Germinal center (tissue), 1 donor: ENCODE measurements around the gene OR9A4.

ENCODE experiments used
- DNase-seq: peaks from one replicate; pipeline ENCODE4 v3.0.0; 2012; ENCODE audit warnings: mixed read lengths, low spot score

Gene OR9A4

DNA sequence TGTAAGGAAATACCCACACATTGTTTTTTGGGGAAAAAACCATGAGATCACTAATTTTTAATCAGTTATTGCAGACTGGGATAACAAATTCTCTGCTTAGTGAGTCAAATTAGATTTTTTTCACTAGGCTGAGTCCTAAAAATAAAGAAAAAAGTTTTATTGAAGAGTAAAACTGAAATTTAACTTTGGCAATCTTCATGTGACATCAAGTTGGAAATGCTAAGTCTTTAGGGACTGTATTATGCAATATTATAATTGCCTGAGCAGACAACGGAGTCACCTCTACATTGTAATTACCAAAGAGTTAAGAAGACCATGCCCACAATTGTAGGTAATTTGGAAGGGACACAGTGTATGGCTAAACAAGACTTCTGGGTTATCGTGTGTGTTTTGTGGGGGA, 32.8 kb downstream of the OR9A4 start:
- no peak for DNase-seq

DNA sequence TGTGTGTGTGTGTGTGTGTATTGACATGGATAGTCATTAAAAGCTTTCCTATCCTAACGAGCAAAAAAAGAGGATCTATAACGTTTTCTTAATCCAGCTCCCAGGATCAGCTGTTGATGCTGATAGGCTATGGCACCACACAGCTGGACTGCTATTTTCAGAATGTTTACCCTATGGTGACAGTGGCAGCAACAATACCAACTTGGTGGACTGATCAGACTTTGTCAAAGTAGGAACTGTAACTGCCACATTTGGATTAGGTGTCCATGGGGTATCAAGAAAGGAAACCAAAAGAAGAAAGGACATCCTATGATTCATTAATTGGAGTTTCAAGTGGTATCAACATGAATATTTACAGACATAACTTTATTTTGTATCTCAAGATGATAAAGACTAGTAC, 33.3 kb downstream of the OR9A4 start:
- DNase-seq = no peak

DNA sequence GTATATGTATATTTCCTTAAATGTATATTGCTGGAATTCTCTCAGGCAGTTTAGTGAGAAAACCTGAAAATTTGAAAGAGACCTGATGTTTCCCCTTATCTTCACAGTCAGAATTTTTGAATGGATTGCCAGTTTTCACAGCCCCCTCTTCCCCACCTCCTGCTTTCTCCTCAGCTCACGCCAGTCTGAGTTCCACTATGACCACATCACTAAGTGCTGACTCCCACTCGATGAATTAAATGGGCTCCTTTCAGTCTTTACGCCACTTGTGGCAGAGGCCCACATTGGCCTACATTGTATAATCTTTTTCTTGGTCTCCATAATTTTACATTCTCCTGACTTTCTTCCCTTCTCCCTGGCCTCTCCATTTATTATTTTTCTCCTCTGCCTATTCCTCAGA, 33.7 kb downstream of the OR9A4 start:
- DNase-seq = no peak

DNA sequence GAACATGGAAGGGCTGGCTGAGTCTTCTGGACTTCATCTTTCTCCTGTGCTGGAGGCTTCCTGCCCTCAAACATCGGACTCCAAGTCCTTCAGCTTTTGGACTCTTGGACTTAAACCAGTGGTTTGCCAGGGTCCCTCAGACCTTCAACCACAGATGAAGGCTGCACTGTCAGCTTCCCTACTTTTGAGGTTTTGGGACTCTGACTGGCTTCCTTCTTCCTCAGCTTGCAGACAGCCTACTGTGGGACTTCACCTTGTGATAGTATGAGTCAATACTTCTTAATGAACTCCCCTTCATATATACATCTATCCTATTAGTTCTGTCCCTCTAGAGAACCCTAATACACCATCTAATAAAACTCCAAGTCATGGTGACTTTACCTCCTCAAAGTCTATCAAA, 34.6 kb downstream of the OR9A4 start:
- no peak for DNase-seq

DNA sequence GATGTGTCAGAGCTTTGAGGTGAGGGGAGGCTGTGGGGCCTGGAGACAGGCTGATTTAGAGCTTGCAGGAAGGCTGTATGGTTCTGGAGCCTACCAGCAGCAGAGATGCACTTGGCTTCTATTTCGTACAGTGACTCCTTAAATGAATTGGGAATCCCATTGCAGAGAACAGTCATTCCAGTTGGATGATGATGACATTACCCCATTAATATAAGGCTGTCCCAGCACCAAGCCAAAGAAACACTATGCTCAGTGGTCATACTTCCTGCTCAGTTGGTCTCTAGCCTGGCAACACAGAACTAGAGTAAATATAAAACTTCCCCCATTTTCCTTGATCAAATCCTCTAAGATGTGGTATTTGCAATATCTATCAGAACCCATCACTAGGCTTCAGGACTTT, 36.3 kb downstream of the OR9A4 start:
- DNase-seq = no peak

DNA sequence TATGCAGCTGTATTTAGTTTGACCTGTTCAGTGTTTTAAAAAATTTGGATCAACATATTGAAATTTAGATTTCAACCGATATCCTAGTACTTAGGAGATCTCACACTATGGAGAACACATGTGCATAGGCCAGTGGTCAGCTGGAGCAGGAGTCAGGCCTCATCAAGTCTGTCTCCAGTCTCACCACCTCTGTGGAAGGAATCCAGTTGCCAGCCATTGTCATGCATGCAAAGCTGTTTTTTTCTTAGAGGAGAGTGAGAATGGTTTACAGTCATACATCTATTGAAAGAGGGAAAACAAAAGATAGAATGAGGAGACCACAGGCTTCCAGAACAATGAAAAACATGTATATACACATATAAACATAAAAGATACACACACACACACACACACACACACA, 38.1 kb downstream of the OR9A4 start:
- DNase-seq = no peak

DNA sequence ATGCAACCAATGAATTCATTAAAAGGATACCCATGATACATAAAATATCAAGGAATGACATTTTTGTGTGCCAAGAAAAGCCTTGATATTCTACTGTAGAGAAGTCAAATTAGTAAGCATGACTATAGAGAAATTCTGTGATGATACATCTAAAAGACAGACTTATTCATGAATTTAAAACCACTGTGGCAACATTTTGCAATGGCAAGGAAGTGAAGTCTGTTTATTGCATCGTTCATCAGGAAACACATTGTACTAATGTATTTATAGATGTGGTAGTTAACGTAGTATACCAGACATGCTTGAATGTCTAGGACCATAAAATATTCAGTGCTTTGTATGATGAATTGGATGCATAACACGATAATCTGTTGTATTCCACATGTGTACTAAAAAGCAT, 39.9 kb downstream of the OR9A4 start:
- DNase-seq = no peak

DNA sequence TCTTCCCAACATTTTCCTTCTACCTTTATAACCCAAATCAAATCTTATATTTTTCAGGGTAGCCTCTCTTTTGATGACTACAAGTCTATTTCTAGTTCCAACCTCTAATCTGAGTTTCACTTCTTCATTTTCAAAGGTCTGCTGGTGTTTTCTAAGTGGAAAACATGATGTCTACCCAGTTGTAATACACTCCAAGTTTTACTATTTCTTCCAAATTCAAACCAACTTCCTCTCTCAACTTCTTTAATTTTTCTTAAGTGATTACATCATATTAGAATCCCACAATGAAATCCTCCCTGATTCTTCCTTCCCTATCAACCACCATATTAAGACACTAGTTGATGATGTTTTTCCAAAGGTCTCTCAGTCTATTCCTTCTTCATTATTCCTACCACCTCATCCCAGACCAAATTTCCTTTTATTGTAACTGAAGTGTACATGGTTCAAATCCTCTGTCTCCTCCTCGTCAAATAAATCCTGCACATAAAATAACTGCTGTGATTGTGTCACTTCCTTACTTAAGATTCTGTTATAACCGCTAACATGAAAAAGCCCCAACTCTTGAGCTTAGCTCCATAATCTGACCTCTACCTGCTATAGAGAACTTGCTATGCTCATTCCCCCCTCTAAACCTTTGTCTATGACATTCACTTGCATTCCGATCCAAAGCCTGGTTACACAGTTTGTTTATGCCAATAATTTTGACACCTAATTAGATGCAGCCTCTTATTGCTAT, 44.7 kb downstream of the OR9A4 start:
- peak; percentile 18 for DNase-seq
